Duodenal mucosa (tissue), 2 donors: ENCODE data around the gene SMIM24.
"Not testable (repeated sequence)": the region's sequence is repeated elsewhere in the genome, so short reads cannot be mapped to it uniquely, and the experiment has no call there.

Experiments used
- H3K27ac ChIP-seq: one replicate; pipeline ENCODE4 v1.7.0; 2013; ENCODE audit warnings: low read depth, low read length
- H3K27me3 ChIP-seq, 2 donors: one replicate each; pipeline ENCODE4 v1.7.0; 2013; ENCODE audit warnings: low read length in 2 of 2, control low read depth in 1 of 2; ENCODE audit not compliant: insufficient read depth in 2 of 2, control insufficient read depth in 1 of 2
- H3K36me3 ChIP-seq, 2 donors: one replicate each; pipeline ENCODE4 v1.7.0; 2013; ENCODE audit warnings: low read length in 2 of 2, control low read depth in 1 of 2; ENCODE audit not compliant: insufficient read depth in 2 of 2, control insufficient read depth in 1 of 2
- H3K4me1 ChIP-seq, 2 donors: one replicate each; pipeline ENCODE4 v1.7.0; 2013; ENCODE audit warnings: low read length in 2 of 2, control low read depth in 1 of 2; ENCODE audit not compliant: insufficient read depth in 2 of 2, control insufficient read depth in 1 of 2
- H3K4me3 ChIP-seq, 2 donors: one replicate each; pipeline ENCODE4 v1.7.0; 2013; ENCODE audit warnings: low read length in 2 of 2, low read depth in 1 of 2
- H3K9ac ChIP-seq, 2 donors: one replicate each; pipeline ENCODE4 v1.7.0; 2013; ENCODE audit warnings: low read length in 2 of 2, low read depth in 1 of 2
- H3K9me3 ChIP-seq, 2 donors: one replicate each; pipeline ENCODE4 v1.7.0; 2013; ENCODE audit warnings: low read length in 2 of 2, control low read depth in 1 of 2; ENCODE audit not compliant: control insufficient read depth in 1 of 2

SMIM24 gene

GRCh38 chr19:3455393-3455955, 24.9 kb downstream of the SMIM24 start:
- Histone ChIP-seq H3K4me1 (peaks cover 3 to 5% of the 10 kb centered on the region in 2 donors), H3K27me3 (no peaks in the 10 kb centered on the region), H3K36me3 (peaks cover 15 to 38% of the 10 kb centered on the region in 2 donors), H3K9me3 (no peaks in the 10 kb centered on the region), H3K27ac (no peak overlapping the region), H3K4me3 (no peak overlapping the region), H3K9ac (no peak overlapping the region)

- Histone ChIP-seq H3K27ac (no peak overlapping the region), H3K9me3 (no peaks in the 10 kb centered on the region), H3K36me3 (peaks cover 16 to 42% of the 10 kb centered on the region in 2 donors), H3K9ac (no peak overlapping the region), H3K4me1 (peaks cover 3 to 5% of the 10 kb centered on the region in 2 donors), H3K27me3 (no peaks in the 10 kb centered on the region), H3K4me3 (no peak overlapping the region)
Observed at GRCh38 chr19:3454656-3455392, 25.5 kb downstream of the SMIM24 start.

- no peaks in the 10 kb centered on the region for H3K27me3 ChIP-seq
- H3K4me1 ChIP-seq = peaks cover 3 to 5% of the 10 kb centered on the region in 2 donors
- H3K4me3 ChIP-seq = no peak overlapping the region
- peaks cover 16 to 48% of the 10 kb centered on the region in 2 donors for H3K36me3 ChIP-seq
- H3K9me3 ChIP-seq = no peaks in the 10 kb centered on the region
- no peak overlapping the region for H3K27ac ChIP-seq
- H3K9ac ChIP-seq = no peak overlapping the region
Observed at GRCh38 chr19:3453840-3454239, 26.5 kb downstream of the SMIM24 start.

- not testable (repeated sequence) for H3K9me3 ChIP-seq, H3K4me3 ChIP-seq, H3K4me1 ChIP-seq, H3K27ac ChIP-seq, H3K27me3 ChIP-seq, H3K9ac ChIP-seq
- H3K36me3 ChIP-seq = peaks cover 16 to 53% of the 10 kb centered on the region in 2 donors
Observed at GRCh38 chr19:3452942-3453214, 27.4 kb downstream of the SMIM24 start.

GRCh38 chr19:3452171-3452941, 28.0 kb downstream of the SMIM24 start:
- Histone ChIP-seq H3K9ac (no peak overlapping the region), H3K4me1 (peaks cover 0 to 3% of the 10 kb centered on the region in 2 donors), H3K4me3 (no peak overlapping the region), H3K9me3 (no peaks in the 10 kb centered on the region), H3K27ac (no peak overlapping the region), H3K27me3 (no peaks in the 10 kb centered on the region), H3K36me3 (peaks cover 16 to 53% of the 10 kb centered on the region in 2 donors)

- H3K27ac ChIP-seq = peak overlapping the region; percentile 58
- no peaks in the 10 kb centered on the region for H3K4me1 ChIP-seq
- no peaks in the 10 kb centered on the region for H3K27me3 ChIP-seq
- no peak overlapping the region for H3K4me3 ChIP-seq
- H3K9ac ChIP-seq = no peak overlapping the region
- no peaks in the 10 kb centered on the region for H3K9me3 ChIP-seq
- peaks cover 16 to 53% of the 10 kb centered on the region in 2 donors for H3K36me3 ChIP-seq
Observed at GRCh38 chr19:3451451-3451866, 28.9 kb downstream of the SMIM24 start.

GRCh38 chr19:3450796-3451411, 29.4 kb downstream of the SMIM24 start:
- Histone ChIP-seq H3K9me3 (no peaks in the 10 kb centered on the region), H3K4me1 (no peaks in the 10 kb centered on the region), H3K9ac (no peak overlapping the region), H3K36me3 (peaks cover 16 to 53% of the 10 kb centered on the region in 2 donors), H3K4me3 (no peak overlapping the region), H3K27ac (no peak overlapping the region), H3K27me3 (no peaks in the 10 kb centered on the region)

GRCh38 chr19:3448616-3449334, 31.6 kb downstream of the SMIM24 start:
- Histone ChIP-seq H3K4me1 (peaks cover 0 to 5% of the 10 kb centered on the region in 2 donors), H3K27ac (no peak overlapping the region), H3K27me3 (no peaks in the 10 kb centered on the region), H3K36me3 (peaks cover 20 to 46% of the 10 kb centered on the region in 2 donors), H3K9me3 (no peaks in the 10 kb centered on the region), H3K4me3 (no peak overlapping the region), H3K9ac (no peak overlapping the region)

- H3K27ac ChIP-seq, H3K27me3 ChIP-seq, H3K9me3 ChIP-seq, H3K4me3 ChIP-seq, H3K4me1 ChIP-seq, H3K9ac ChIP-seq: not testable (repeated sequence)
- H3K36me3 ChIP-seq = peaks cover 14 to 35% of the 10 kb centered on the region in 2 donors
Observed at GRCh38 chr19:3446657-3447056, 33.7 kb downstream of the SMIM24 start.
